K562 (cell line): ENCODE measurements around the gene CDYL2. TPM values are rescaled to one million over a fixed set of nuclear protein-coding genes. Genes with fewer than 3 reads are reported as not detected.

Experiments used
- ATAC-seq: fragments of 200-7000 bp; cut with Tn5 transposase; 3 replicates; pipeline ENCODE4 v1.9.1; 2020; ENCODE audit warnings: moderate library complexity
- BruUV-seq: library from RNA; stranded (reverse); fragments of 400-500 nt; replicated peaks from 2 replicates; lab custom pipeline; 2021; lab: Mats Ljungman, UMichigan
- CTCF ChIA-PET: fragments of 300-600 bp; formaldehyde crosslinking; extraction: SDS; loops from one replicate; lab custom pipeline; 2021; ENCODE audit warnings: low intra/inter-chr PET ratio; lab: Yijun Ruan, JAX
- POLR2A ChIA-PET: fragments of 300-600, 350-650 bp; sonication (Branson Sonifier 250); formaldehyde crosslinking; extraction: SDS; loops from one replicate; lab custom pipeline; 2021; ENCODE audit warnings: antibody characterized with exemption, inconsistent platforms; lab: Yijun Ruan, JAX
- DNase-seq, 4 experiments: peaks; one replicate each; pipeline versions ENCODE4 v3.0.0 to v3.0.0-alpha.2; 2011 to 2018; ENCODE audit warnings: low spot score in 3 of 4, mixed read lengths in 3 of 4; ENCODE audit errors: extremely low read depth in 1 of 4
- FAIRE-seq: peaks from 2 replicates; lab custom pipeline; 2011; peaks lifted over from hg19 to GRCh38; lab: Jason Lieb, UNC
- H2AFZ ChIP-seq: 2 replicates; pipeline ENCODE4 v1.6.0; 2011; ENCODE audit warnings: low read depth, low read length, control low read depth, inconsistent platforms
- H3K27ac ChIP-seq: fragments of 200-600 bp; 3 replicates; pipeline ENCODE4 v1.8.0; 2011; ENCODE audit warnings: low read depth, mild to moderate bottlenecking, control low read depth, inconsistent platforms, low read length, moderate library complexity, mixed read lengths; ENCODE audit errors: extremely low read depth
- H3K27me3 ChIP-seq, 2 experiments: fragments of 300-600 bp in 1 of 2; 2 replicates in 1 of 2; 3 replicates in 1 of 2; pipeline versions ENCODE4 v1.6.0 to v1.8.0; 2011; ENCODE audit warnings: inconsistent platforms in 2 of 2, low read length in 2 of 2, mild to moderate bottlenecking in 1 of 2, mixed read lengths in 1 of 2, moderate library complexity in 1 of 2; ENCODE audit not compliant: control insufficient read depth in 2 of 2, insufficient read depth in 2 of 2
- H3K36me3 ChIP-seq: fragments of 300-600 bp; 3 replicates; pipeline ENCODE4 v1.8.0; 2011; ENCODE audit warnings: mild to moderate bottlenecking, low read length, inconsistent platforms; ENCODE audit not compliant: control insufficient read depth, insufficient read depth
- H3K4me1 ChIP-seq, 2 experiments: fragments of 200-600 bp in 1 of 2; replicated peaks in 1 of 2; 2 replicates in 1 of 2; 3 replicates in 1 of 2; pipeline versions ENCODE4 v1.5.1 to v1.8.0; 2011; ENCODE audit warnings: inconsistent platforms in 2 of 2, low read length in 2 of 2, mild to moderate bottlenecking in 1 of 2, mixed read lengths in 1 of 2, moderate library complexity in 1 of 2; ENCODE audit not compliant: control insufficient read depth in 2 of 2, insufficient read depth in 2 of 2
- H3K4me2 ChIP-seq: 2 replicates; pipeline ENCODE4 v1.6.1; 2011; ENCODE audit warnings: low read length, control low read depth, inconsistent platforms, mixed read lengths; ENCODE audit not compliant: insufficient read depth
- H3K4me3 ChIP-seq: fragments of 200-600 bp; sonication (generic), shearing (Covaris generic); 2 replicates; pipeline ENCODE4 v1.5.1; 2016; ENCODE audit warnings: control low read depth, inconsistent platforms
- H3K79me2 ChIP-seq: fragments of 200-600 bp; 3 replicates; pipeline ENCODE4 v1.8.0; 2011; ENCODE audit warnings: low read length, inconsistent platforms; ENCODE audit not compliant: control insufficient read depth, insufficient read depth
- H3K9ac ChIP-seq, 2 experiments: 2 replicates each; pipeline versions ENCODE4 v1.6.0 to v1.6.1; 2011; ENCODE audit warnings: low read depth in 2 of 2, low read length in 2 of 2, control low read depth in 1 of 2, inconsistent platforms in 1 of 2, mild to moderate bottlenecking in 1 of 2, mixed read lengths in 1 of 2; ENCODE audit not compliant: insufficient read depth in 1 of 2
- H3K9me1 ChIP-seq: one replicate; pipeline ENCODE4 v1.6.0; 2011; ENCODE audit warnings: inconsistent platforms, mild to moderate bottlenecking, low read length, moderate library complexity; ENCODE audit not compliant: control insufficient read depth, insufficient read depth
- H3K9me3 ChIP-seq: replicated peaks from 2 replicates; pipeline ENCODE4 v1.5.1; 2011; ENCODE audit warnings: low read depth, low read length, inconsistent platforms; ENCODE audit not compliant: control insufficient read depth, insufficient read depth
- H4K20me1 ChIP-seq: replicated peaks from 2 replicates; pipeline ENCODE4 v1.6.1; 2011; ENCODE audit warnings: low read length, inconsistent platforms, mixed read lengths; ENCODE audit not compliant: control insufficient read depth, insufficient read depth
- ELF2 ChIP-seq: fragments of 250-450 bp; sonication (Bioruptor Pico); IDR thresholded peaks from 2 replicates; pipeline ENCODE4 v1.5.0; 2021; ENCODE audit warnings: mild to moderate bottlenecking
- ESRRB ChIP-seq: fragments of 250-450 bp; sonication (Bioruptor Pico); IDR thresholded peaks from 2 replicates; pipeline ENCODE4 v1.5.0; 2020; ENCODE audit warnings: mild to moderate bottlenecking, moderate library complexity, borderline replicate concordance
- NCOR1 ChIP-seq: fragments of 450-650 bp; IDR thresholded peaks from 2 replicates; pipeline ENCODE4 v1.6.1; 2016; ENCODE audit warnings: mild to moderate bottlenecking, moderate library complexity
- ZFX ChIP-seq: sonication (generic); formaldehyde crosslinking; IDR thresholded peaks from 2 replicates; pipeline ENCODE4 v1.8.0; 2022; ENCODE audit warnings: mild to moderate bottlenecking, missing genetic modification reagents, moderate library complexity
- WGBS: fragments of 100-300 bp; shearing (Covaris generic); methylation state at CpG from one replicate; pipeline ENCODE4 v1.1.6; 2016; ENCODE audit warnings: low coverage, mixed read lengths; ENCODE audit not compliant: insufficient coverage; ENCODE audit errors: missing lambda C conversion rate; 5-methylcytosine and 5-hydroxymethylcytosine counted together
- in situ Hi-C: fragments of 300-500 bp; cut with MboI; formaldehyde crosslinking; loops from 4 replicates; pipeline ENCODE4 v1.15.0; 2018; ENCODE audit warnings: inconsistent platforms, mixed read lengths
- intact Hi-C: fragments of 100-400 bp; cut with micrococcal nuclease; formaldehyde crosslinking; loops from 2 replicates; pipeline ENCODE4 v1.14.2; 2022
- polyA plus RNA-seq, 8 experiments: library from polyadenylated mRNA; depleted of rRNA in 4 of 8; stranded (reverse) in 5 of 8; unstranded in 3 of 8; fragments of >200 nt; fragmentation: Nextera tagmentation in 2 of 8; fragmentation: Illumina TruSeq in 1 of 8; extraction: Ambion mirVana in 2 of 8; extraction: Trizol in 1 of 8; gene quantifications; 2 replicates each; pipeline versions ENCODE4 v1.2.1 to v1.2.3, GENCODE V29; 2011 to 2014; ENCODE audit warnings: inconsistent platforms in 1 of 8, missing spikeins in 1 of 8
- total RNA-seq, 7 experiments: library from RNA; depleted of rRNA in 6 of 7; stranded (reverse); fragments of >200 nt in 6 of 7; fragmentation: Illumina TruSeq in 2 of 7; extraction: Trizol in 2 of 7; gene quantifications; 2 replicates each; pipeline versions ENCODE4 v1.2.1 to v1.2.3, GENCODE V29; 2011 to 2021; ENCODE audit warnings: low replicate concordance in 1 of 7
- TF ChIP-seq, protein P1 (sequence below): fragments of 450-650 bp; IDR thresholded peaks from 2 replicates; pipeline ENCODE4 v1.6.1; 2016; ENCODE audit warnings: mild to moderate bottlenecking
- TF ChIP-seq, protein P2 (sequence below): fragments of 200-800 bp; sonication (Bioruptor generic); IDR thresholded peaks from 2 replicates; pipeline ENCODE4 v1.6.1; 2017; ENCODE audit warnings: missing genetic modification characterization, missing compliant biosample characterization
- TF ChIP-seq, protein P3 (sequence below): fragments of 250-450 bp; sonication (Bioruptor Pico); IDR thresholded peaks from 2 replicates; pipeline ENCODE4 v1.4.0; 2020; ENCODE audit warnings: mild to moderate bottlenecking, moderate library complexity

CDYL2 gene
- total and polyA plus RNA-seq, 9 of the 15 experiments (the other 6 are each of a cell fraction or from before 2014, with no cell fraction given): under 0.01 to 0.04 (median 0.01) TPM; not detected in 6

DNA sequence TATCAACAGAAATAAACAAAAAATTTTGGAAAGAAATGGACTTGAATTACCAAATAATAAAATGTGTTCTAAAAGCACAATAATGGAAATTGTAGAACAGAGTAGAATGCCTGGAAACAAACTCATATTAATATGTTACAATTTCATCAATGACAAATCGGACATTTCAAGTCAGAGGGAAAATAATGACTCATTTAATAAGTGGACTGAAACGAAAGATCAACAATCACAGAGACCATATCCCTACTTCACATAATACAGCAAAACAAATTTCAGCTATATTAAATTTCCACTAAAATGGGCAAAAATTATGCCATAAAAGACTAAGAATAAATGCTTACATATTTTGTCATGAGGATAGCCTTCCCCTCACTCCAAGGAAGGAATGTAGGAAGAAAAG is 25.7 kb downstream of the CDYL2 start:
- H3K9me1 ChIP-seq: no peaks in the 10 kb centered on the region
- H3K9me3 ChIP-seq: no peaks in the 10 kb centered on the region
- ATAC-seq (no peak), FAIRE-seq (no peak), DNase-seq (no peak)
- H3K36me3 ChIP-seq: no peaks in the 10 kb centered on the region
- TF ChIP-seq ELF2 (CRISPR knock-in tag) (no peak), ESRRB (CRISPR knock-in tag) (no peak), NCOR1 (no peak), ZFX (CRISPR knock-in tag) (no peak)
- TF ChIP-seq, protein P1, sequence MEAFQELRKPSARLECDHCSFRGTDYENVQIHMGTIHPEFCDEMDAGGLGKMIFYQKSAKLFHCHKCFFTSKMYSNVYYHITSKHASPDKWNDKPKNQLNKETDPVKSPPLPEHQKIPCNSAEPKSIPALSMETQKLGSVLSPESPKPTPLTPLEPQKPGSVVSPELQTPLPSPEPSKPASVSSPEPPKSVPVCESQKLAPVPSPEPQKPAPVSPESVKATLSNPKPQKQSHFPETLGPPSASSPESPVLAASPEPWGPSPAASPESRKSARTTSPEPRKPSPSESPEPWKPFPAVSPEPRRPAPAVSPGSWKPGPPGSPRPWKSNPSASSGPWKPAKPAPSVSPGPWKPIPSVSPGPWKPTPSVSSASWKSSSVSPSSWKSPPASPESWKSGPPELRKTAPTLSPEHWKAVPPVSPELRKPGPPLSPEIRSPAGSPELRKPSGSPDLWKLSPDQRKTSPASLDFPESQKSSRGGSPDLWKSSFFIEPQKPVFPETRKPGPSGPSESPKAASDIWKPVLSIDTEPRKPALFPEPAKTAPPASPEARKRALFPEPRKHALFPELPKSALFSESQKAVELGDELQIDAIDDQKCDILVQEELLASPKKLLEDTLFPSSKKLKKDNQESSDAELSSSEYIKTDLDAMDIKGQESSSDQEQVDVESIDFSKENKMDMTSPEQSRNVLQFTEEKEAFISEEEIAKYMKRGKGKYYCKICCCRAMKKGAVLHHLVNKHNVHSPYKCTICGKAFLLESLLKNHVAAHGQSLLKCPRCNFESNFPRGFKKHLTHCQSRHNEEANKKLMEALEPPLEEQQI: no peak
- TF ChIP-seq, protein P2, sequence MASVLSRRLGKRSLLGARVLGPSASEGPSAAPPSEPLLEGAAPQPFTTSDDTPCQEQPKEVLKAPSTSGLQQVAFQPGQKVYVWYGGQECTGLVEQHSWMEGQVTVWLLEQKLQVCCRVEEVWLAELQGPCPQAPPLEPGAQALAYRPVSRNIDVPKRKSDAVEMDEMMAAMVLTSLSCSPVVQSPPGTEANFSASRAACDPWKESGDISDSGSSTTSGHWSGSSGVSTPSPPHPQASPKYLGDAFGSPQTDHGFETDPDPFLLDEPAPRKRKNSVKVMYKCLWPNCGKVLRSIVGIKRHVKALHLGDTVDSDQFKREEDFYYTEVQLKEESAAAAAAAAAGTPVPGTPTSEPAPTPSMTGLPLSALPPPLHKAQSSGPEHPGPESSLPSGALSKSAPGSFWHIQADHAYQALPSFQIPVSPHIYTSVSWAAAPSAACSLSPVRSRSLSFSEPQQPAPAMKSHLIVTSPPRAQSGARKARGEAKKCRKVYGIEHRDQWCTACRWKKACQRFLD (CRISPR knock-in tag): no peak
- TF ChIP-seq, protein P3, sequence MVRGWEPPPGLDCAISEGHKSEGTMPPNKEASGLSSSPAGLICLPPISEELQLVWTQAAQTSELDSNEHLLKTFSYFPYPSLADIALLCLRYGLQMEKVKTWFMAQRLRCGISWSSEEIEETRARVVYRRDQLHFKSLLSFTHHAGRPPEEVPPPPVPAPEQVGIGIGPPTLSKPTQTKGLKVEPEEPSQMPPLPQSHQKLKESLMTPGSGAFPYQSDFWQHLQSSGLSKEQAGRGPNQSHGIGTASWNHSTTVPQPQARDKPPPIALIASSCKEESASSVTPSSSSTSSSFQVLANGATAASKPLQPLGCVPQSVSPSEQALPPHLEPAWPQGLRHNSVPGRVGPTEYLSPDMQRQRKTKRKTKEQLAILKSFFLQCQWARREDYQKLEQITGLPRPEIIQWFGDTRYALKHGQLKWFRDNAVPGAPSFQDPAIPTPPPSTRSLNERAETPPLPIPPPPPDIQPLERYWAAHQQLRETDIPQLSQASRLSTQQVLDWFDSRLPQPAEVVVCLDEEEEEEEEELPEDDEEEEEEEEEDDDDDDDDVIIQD (CRISPR knock-in tag): no peak
- intact Hi-C loops (no loop called here), in situ Hi-C loops (no loop called here)
- H3K4me3 ChIP-seq: no peak overlapping the region
- no peaks in the 10 kb centered on the region for H3K79me2 ChIP-seq
- WGBS: 0% methylated on average over 2 of the region's 2 CpGs
- no peaks in the 10 kb centered on the region for H3K27me3 ChIP-seq
- H3K27ac ChIP-seq: no peak overlapping the region
- no peak overlapping the region for H2AFZ ChIP-seq
- no TSS peak for BruUV-seq
- H3K4me2 ChIP-seq: no peak overlapping the region
- H3K4me1 ChIP-seq: no peaks in the 10 kb centered on the region
- H3K9ac ChIP-seq: no peak overlapping the region
- CTCF ChIA-PET: no interaction called here
- POLR2A ChIA-PET: no interaction called here
- no peaks in the 10 kb centered on the region for H4K20me1 ChIP-seq
